HEK293 (cell line): ENCODE results near the gene NT5DC4.
A peak's percentile ranks its signal among the peaks of the same experiment; 100 is the strongest.

Source experiments
- CTCF ChIA-PET: fragments of 350-600 bp; formaldehyde crosslinking; extraction: SDS; loops from one replicate; lab custom pipeline; 2021; ENCODE audit warnings: antibody characterized with exemption; lab: Yijun Ruan, JAX
- POLR2A ChIA-PET: fragments of 300-600 bp; formaldehyde crosslinking; extraction: SDS; loops from one replicate; lab custom pipeline; 2020; ENCODE audit warnings: antibody characterized with exemption, inconsistent platforms; lab: Yijun Ruan, JAX
- H3K27ac ChIP-seq: fragments of 200-500 bp; sonication (Bioruptor generic); 2 replicates; pipeline ENCODE4 v1.5.1; 2014; ENCODE audit warnings: low read depth, low read length, control low read depth, inconsistent platforms; ENCODE audit errors: extremely low read depth
- H3K36me3 ChIP-seq, 2 experiments: fragments of 200-500 bp in 1 of 2; sonication (Bioruptor generic) in 1 of 2; 1 replicate in 1 of 2; 2 replicates in 1 of 2; pipeline ENCODE4 v1.5.1; 2014 to 2017; ENCODE audit warnings: inconsistent platforms in 2 of 2, low read length in 2 of 2; ENCODE audit not compliant: control insufficient read depth in 2 of 2, insufficient read depth in 1 of 2
- H3K4me1 ChIP-seq: fragments of 200-500 bp; sonication (Bioruptor generic); 2 replicates; pipeline ENCODE4 v1.5.1; 2014; ENCODE audit warnings: mild to moderate bottlenecking, low read length, inconsistent platforms; ENCODE audit not compliant: control insufficient read depth, insufficient read depth
- H3K4me3 ChIP-seq: 2 replicates; pipeline ENCODE4 v1.5.1; 2011; ENCODE audit warnings: low read depth, mild to moderate bottlenecking, control low read depth, low read length, moderate library complexity
- H3K9me3 ChIP-seq: fragments of 200-500 bp; sonication (Bioruptor generic); 2 replicates; pipeline ENCODE4 v1.5.1; 2014; ENCODE audit warnings: low read depth, low read length, inconsistent platforms; ENCODE audit not compliant: control insufficient read depth, insufficient read depth
- FEZF1 ChIP-seq: fragments of 450-650 bp; formaldehyde crosslinking; IDR thresholded peaks from 2 replicates; pipeline ENCODE4 v1.5.1; 2016; ENCODE audit warnings: missing biosample characterization, missing genetic modification characterization
- IKZF3 ChIP-seq: fragments of 450-650 bp; IDR thresholded peaks from 2 replicates; pipeline ENCODE4 v1.5.0; 2018; ENCODE audit warnings: missing biosample characterization, mild to moderate bottlenecking, missing genetic modification characterization, moderate library complexity
- OSR2 ChIP-seq: fragments of 450-650 bp; formaldehyde crosslinking; IDR thresholded peaks from 2 replicates; pipeline ENCODE4 v1.5.1; 2016; ENCODE audit warnings: missing biosample characterization, missing genetic modification characterization
- OVOL3 ChIP-seq: fragments of 450-650 bp; formaldehyde crosslinking; IDR thresholded peaks from 2 replicates; pipeline ENCODE4 v1.5.1; 2016; ENCODE audit warnings: missing biosample characterization, missing genetic modification characterization
- PRDM1 ChIP-seq: fragments of 450-650 bp; formaldehyde crosslinking; IDR thresholded peaks from 2 replicates; pipeline ENCODE4; 2016; ENCODE audit warnings: missing biosample characterization, missing genetic modification characterization
- ZBTB1 ChIP-seq: fragments of 450-650 bp; formaldehyde crosslinking; IDR thresholded peaks from 2 replicates; pipeline ENCODE4 v1.5.1; 2016; ENCODE audit warnings: missing biosample characterization, missing genetic modification characterization
- ZNF248 ChIP-seq: fragments of 450-650 bp; formaldehyde crosslinking; IDR thresholded peaks from 2 replicates; pipeline ENCODE4 v1.5.1; 2017; ENCODE audit warnings: missing biosample characterization, missing genetic modification characterization
- ZNF266 ChIP-seq: fragments of 450-650 bp; formaldehyde crosslinking; IDR thresholded peaks from 2 replicates; pipeline ENCODE4 v1.5.1; 2016; ENCODE audit warnings: missing biosample characterization, missing genetic modification characterization, low read depth
- ZNF341 ChIP-seq: fragments of 450-650 bp; formaldehyde crosslinking; IDR thresholded peaks from 2 replicates; pipeline ENCODE4; 2016; ENCODE audit warnings: low read depth, missing biosample characterization, missing genetic modification characterization
- ZNF391 ChIP-seq: fragments of 450-650 bp; formaldehyde crosslinking; IDR thresholded peaks from 2 replicates; pipeline ENCODE4 v1.5.1; 2016; ENCODE audit warnings: low read depth, missing biosample characterization, missing genetic modification characterization, borderline replicate concordance
- ZNF433 ChIP-seq: fragments of 450-650 bp; formaldehyde crosslinking; IDR thresholded peaks from 2 replicates; pipeline ENCODE4 v1.5.1; 2016; ENCODE audit warnings: missing biosample characterization, missing genetic modification characterization, low read depth
- ZNF654 ChIP-seq: fragments of 450-650 bp; formaldehyde crosslinking; IDR thresholded peaks from 2 replicates; pipeline ENCODE4 v1.5.1; 2016; ENCODE audit warnings: low read depth, missing biosample characterization, missing genetic modification characterization
- ZNF677 ChIP-seq: fragments of 450-650 bp; IDR thresholded peaks from 2 replicates; pipeline ENCODE4 v1.5.0; 2018; ENCODE audit warnings: missing biosample characterization, mild to moderate bottlenecking, missing genetic modification characterization, moderate library complexity
- ZNF843 ChIP-seq: fragments of 450-650 bp; formaldehyde crosslinking; IDR thresholded peaks from 2 replicates; pipeline ENCODE4 v1.5.1; 2016; ENCODE audit warnings: missing biosample characterization, missing genetic modification characterization
- TF ChIP-seq, protein P1 (sequence below): fragments of 450-650 bp; formaldehyde crosslinking; IDR thresholded peaks from 2 replicates; pipeline ENCODE4 v1.5.1; 2016; ENCODE audit warnings: missing biosample characterization, missing genetic modification characterization
- TF ChIP-seq, protein P2 (sequence below): fragments of 450-650 bp; IDR thresholded peaks from 2 replicates; pipeline ENCODE4 v1.5.1; 2018; ENCODE audit warnings: missing biosample characterization, missing genetic modification characterization
- TF ChIP-seq, protein P3 (sequence below): fragments of 450-650 bp; formaldehyde crosslinking; IDR thresholded peaks from 2 replicates; pipeline ENCODE4 v1.5.1; 2017; ENCODE audit warnings: missing biosample characterization, missing genetic modification characterization
- TF ChIP-seq, protein P4 (sequence below): fragments of 450-650 bp; formaldehyde crosslinking; IDR thresholded peaks from 2 replicates; pipeline ENCODE4 v1.5.1; 2017; ENCODE audit warnings: missing biosample characterization, missing genetic modification characterization
- TF ChIP-seq, protein P5 (sequence below): fragments of 450-650 bp; formaldehyde crosslinking; IDR thresholded peaks from 2 replicates; pipeline ENCODE4 v1.5.1; 2016; ENCODE audit warnings: missing biosample characterization, missing genetic modification characterization

The NT5DC4 gene

DNA sequence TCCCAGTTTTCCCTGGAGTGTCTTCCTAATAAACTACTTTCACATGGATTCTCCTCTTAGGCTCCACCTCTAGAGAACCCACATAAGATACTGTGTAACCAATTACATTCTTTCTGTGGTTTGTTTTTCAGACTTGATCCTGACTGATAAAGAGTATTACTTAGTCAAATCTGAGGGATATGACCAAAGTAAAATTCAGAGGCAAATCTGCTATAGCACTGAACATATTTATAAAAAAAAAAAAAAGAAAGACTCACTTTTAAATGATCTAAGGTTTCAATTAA is 29.7 kb downstream of the NT5DC4 start:
- Histone ChIP-seq H3K4me3 (no peak overlapping the region), H3K9me3 (no peaks in the 10 kb centered on the region), H3K4me1 (peaks cover 16% of the 10 kb centered on the region), H3K36me3 (peaks cover 26 to 59% of the 10 kb centered on the region in 2 experiments), H3K27ac (no peak overlapping the region)
- ChIA-PET POLR2A (interaction anchor here (1.6 to 1.8 kb wide), 2 partner anchors 134 to 191 kb away, joined by 3 to 7 read pairs; no protein-coding TSS in a partner anchor), CTCF (interaction anchor here (0.7 to 7.9 kb wide), 17 partner anchors 9 to 210 kb away, joined by 3 to 177 read pairs (median 8); partner anchors contain the start of gene CKAP2L)
- no peak for TF ChIP-seq IKZF3 (tag by site-specific recombination)
- TF ChIP-seq PRDM1 (tag by site-specific recombination), result peak; percentile 58

DNA sequence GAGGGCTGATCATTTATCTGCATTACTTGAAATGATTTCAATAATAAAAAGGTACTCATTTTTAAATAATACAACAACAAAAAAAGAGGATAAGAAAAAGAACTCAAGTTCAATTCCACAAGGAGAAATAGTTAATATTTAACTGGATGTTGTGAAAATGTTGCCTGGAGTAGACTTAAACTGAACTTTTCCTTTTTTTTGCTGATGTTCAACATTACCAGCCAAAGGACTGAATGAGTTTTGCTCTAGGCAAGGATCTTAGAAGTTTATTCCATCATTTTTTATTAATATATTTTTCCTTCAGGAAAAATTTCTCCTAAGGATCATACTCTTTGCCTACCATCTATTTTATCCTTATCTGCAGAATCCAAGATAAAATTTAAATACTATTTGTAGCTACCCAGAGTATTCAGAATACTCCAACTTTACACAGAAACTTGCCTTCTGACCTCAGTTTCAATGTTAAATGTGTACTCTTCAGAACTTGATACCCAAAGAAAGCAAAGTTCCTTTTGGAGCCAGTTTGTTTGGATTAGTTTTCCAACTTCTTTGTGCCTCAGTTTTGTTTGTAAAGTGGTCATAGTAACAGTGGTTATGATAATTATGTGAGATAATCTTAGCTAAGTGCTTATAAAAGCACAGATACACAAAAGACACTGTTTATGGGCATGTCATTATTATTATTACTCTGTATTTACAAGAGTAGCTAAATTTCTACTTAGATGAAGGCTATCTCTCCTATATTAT is 30.8 kb downstream of the NT5DC4 start:
- H3K4me3 ChIP-seq, result no peak overlapping the region
- POLR2A ChIA-PET, result no interaction called here
- TF ChIP-seq, protein P1, sequence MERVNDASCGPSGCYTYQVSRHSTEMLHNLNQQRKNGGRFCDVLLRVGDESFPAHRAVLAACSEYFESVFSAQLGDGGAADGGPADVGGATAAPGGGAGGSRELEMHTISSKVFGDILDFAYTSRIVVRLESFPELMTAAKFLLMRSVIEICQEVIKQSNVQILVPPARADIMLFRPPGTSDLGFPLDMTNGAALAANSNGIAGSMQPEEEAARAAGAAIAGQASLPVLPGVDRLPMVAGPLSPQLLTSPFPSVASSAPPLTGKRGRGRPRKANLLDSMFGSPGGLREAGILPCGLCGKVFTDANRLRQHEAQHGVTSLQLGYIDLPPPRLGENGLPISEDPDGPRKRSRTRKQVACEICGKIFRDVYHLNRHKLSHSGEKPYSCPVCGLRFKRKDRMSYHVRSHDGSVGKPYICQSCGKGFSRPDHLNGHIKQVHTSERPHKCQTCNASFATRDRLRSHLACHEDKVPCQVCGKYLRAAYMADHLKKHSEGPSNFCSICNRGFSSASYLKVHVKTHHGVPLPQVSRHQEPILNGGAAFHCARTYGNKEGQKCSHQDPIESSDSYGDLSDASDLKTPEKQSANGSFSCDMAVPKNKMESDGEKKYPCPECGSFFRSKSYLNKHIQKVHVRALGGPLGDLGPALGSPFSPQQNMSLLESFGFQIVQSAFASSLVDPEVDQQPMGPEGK, result no peak
- TF ChIP-seq ZNF341 (tag by site-specific recombination) (no peak), OSR2 (tag by site-specific recombination) (peak; percentile 45; the same call in 1 of the 2 replicates), ZNF248 (tag by site-specific recombination) (no peak), ZNF654 (tag by site-specific recombination) (no peak), OVOL3 (tag by site-specific recombination) (0 out of 2 replicates have a peak, but pooled peaks have one; percentile 11), ZNF433 (tag by site-specific recombination) (no peak), ZNF677 (tag by site-specific recombination) (no peak), ZBTB1 (tag by site-specific recombination) (no peak), ZNF391 (tag by site-specific recombination) (no peak), ZNF266 (no peak), FEZF1 (tag by site-specific recombination) (peak; percentile 88), ZNF843 (tag by site-specific recombination) (peak; percentile 80)
- TF ChIP-seq, protein P2, sequence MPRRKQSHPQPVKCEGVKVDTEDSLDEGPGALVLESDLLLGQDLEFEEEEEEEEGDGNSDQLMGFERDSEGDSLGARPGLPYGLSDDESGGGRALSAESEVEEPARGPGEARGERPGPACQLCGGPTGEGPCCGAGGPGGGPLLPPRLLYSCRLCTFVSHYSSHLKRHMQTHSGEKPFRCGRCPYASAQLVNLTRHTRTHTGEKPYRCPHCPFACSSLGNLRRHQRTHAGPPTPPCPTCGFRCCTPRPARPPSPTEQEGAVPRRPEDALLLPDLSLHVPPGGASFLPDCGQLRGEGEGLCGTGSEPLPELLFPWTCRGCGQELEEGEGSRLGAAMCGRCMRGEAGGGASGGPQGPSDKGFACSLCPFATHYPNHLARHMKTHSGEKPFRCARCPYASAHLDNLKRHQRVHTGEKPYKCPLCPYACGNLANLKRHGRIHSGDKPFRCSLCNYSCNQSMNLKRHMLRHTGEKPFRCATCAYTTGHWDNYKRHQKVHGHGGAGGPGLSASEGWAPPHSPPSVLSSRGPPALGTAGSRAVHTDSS (tag by site-specific recombination), result no peak
- TF ChIP-seq, protein P3, sequence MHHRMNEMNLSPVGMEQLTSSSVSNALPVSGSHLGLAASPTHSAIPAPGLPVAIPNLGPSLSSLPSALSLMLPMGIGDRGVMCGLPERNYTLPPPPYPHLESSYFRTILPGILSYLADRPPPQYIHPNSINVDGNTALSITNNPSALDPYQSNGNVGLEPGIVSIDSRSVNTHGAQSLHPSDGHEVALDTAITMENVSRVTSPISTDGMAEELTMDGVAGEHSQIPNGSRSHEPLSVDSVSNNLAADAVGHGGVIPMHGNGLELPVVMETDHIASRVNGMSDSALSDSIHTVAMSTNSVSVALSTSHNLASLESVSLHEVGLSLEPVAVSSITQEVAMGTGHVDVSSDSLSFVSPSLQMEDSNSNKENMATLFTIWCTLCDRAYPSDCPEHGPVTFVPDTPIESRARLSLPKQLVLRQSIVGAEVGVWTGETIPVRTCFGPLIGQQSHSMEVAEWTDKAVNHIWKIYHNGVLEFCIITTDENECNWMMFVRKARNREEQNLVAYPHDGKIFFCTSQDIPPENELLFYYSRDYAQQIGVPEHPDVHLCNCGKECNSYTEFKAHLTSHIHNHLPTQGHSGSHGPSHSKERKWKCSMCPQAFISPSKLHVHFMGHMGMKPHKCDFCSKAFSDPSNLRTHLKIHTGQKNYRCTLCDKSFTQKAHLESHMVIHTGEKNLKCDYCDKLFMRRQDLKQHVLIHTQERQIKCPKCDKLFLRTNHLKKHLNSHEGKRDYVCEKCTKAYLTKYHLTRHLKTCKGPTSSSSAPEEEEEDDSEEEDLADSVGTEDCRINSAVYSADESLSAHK, result peak; percentile 37; the same call in 1 of the 2 replicates
- TF ChIP-seq, protein P4, sequence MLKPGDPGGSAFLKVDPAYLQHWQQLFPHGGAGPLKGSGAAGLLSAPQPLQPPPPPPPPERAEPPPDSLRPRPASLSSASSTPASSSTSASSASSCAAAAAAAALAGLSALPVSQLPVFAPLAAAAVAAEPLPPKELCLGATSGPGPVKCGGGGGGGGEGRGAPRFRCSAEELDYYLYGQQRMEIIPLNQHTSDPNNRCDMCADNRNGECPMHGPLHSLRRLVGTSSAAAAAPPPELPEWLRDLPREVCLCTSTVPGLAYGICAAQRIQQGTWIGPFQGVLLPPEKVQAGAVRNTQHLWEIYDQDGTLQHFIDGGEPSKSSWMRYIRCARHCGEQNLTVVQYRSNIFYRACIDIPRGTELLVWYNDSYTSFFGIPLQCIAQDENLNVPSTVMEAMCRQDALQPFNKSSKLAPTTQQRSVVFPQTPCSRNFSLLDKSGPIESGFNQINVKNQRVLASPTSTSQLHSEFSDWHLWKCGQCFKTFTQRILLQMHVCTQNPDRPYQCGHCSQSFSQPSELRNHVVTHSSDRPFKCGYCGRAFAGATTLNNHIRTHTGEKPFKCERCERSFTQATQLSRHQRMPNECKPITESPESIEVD (tag by site-specific recombination), result peak; percentile 90
- TF ChIP-seq, protein P5, sequence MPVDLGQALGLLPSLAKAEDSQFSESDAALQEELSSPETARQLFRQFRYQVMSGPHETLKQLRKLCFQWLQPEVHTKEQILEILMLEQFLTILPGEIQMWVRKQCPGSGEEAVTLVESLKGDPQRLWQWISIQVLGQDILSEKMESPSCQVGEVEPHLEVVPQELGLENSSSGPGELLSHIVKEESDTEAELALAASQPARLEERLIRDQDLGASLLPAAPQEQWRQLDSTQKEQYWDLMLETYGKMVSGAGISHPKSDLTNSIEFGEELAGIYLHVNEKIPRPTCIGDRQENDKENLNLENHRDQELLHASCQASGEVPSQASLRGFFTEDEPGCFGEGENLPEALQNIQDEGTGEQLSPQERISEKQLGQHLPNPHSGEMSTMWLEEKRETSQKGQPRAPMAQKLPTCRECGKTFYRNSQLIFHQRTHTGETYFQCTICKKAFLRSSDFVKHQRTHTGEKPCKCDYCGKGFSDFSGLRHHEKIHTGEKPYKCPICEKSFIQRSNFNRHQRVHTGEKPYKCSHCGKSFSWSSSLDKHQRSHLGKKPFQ (tag by site-specific recombination), result no peak
- no peak overlapping the region for H3K27ac ChIP-seq
- H3K4me1 ChIP-seq, result peaks cover 16% of the 10 kb centered on the region
- no peaks in the 10 kb centered on the region for H3K9me3 ChIP-seq
- CTCF ChIA-PET, result interaction anchor here (0.6 to 7.9 kb wide), 5 partner anchors 24 to 190 kb away, joined by 3 to 177 read pairs (median 7); no protein-coding TSS in a partner anchor
- H3K36me3 ChIP-seq, result peaks cover 27 to 62% of the 10 kb centered on the region in 2 experiments
